Measurements from ENCODE around the gene RTN4R.

- TF ChIP-seq, protein P1, sequence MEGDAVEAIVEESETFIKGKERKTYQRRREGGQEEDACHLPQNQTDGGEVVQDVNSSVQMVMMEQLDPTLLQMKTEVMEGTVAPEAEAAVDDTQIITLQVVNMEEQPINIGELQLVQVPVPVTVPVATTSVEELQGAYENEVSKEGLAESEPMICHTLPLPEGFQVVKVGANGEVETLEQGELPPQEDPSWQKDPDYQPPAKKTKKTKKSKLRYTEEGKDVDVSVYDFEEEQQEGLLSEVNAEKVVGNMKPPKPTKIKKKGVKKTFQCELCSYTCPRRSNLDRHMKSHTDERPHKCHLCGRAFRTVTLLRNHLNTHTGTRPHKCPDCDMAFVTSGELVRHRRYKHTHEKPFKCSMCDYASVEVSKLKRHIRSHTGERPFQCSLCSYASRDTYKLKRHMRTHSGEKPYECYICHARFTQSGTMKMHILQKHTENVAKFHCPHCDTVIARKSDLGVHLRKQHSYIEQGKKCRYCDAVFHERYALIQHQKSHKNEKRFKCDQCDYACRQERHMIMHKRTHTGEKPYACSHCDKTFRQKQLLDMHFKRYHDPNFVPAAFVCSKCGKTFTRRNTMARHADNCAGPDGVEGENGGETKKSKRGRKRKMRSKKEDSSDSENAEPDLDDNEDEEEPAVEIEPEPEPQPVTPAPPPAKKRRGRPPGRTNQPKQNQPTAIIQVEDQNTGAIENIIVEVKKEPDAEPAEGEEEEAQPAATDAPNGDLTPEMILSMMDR (IDR thresholded peaks at IDR 0.05): no peak
- TF ChIP-seq POLR2A (IDR thresholded peaks at IDR 0.05): no peak
Observed at GRCh38 chr22:20296598-20296997, 28.5 kb upstream of the RTN4R start.

Data from tibial nerve (tissue), 3 donors.